ENCODE measurements around the gene RPL37. TPM values are rescaled to one million over a fixed set of nuclear protein-coding genes. Genes with fewer than 3 reads are reported as not detected.

The RPL37 gene
- total and polyA plus RNA-seq, 4 donors: 40.5 to 1,326 (median 722) TPM

DNA sequence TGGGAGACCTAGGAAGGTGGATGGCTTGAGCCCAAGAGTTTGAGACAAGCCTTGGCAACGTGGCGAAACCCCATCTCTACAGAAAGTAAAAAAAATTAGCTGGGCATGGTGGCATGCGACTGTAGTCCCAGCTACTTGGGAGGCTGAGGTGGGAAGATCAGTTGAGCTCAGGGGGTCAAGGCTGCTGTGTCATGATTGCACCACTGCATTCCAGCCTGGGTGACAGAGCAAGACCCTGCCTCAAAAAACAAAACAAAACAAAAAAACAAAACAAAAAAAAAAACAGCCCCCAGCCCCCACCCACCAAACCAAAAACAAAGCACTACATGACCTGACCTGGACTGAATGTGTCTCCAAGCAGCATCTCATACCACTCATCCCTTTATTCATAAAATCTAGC, 40.9 kb upstream of the RPL37 start:
- Histone ChIP-seq H3K4me3 (ENCODE audit: low read depth in 1 of 3, low read length in 3 of 3) (no peak overlapping the region), H3K27me3 (ENCODE audit: control insufficient read depth in 4 of 4, insufficient read depth in 4 of 4, low read length in 3 of 4) (no peaks in the 10 kb centered on the region), H3K4me1 (ENCODE audit: control insufficient read depth in 4 of 4, insufficient read depth in 4 of 4, low read length in 3 of 4) (no peaks in the 10 kb centered on the region), H3K27ac (ENCODE audit: low read depth in 1 of 2, low read length in 2 of 2) (no peak overlapping the region), H3K36me3 (ENCODE audit: control insufficient read depth in 4 of 4, insufficient read depth in 3 of 4, low read depth in 1 of 4, low read length in 3 of 4) (no peaks in the 10 kb centered on the region), H3K9ac (ENCODE audit: low read depth in 1 of 2, low read length in 2 of 2) (no peak overlapping the region), H3K9me3 (ENCODE audit: control insufficient read depth in 4 of 4, low read length in 3 of 4) (no peaks in the 10 kb centered on the region)
- TF ChIP-seq EGR1 (IDR thresholded peaks at IDR 0.05; ENCODE audit: low read depth in 2 of 2) (no peak), RAD21 (IDR thresholded peaks at IDR 0.05) (no peak), RXRA (IDR thresholded peaks at IDR 0.05) (no peak), SP1 (IDR thresholded peaks at IDR 0.05) (no peak), TAF1 (conservative IDR thresholded peaks at IDR 0.05) (no peak), FOXA2 (IDR thresholded peaks at IDR 0.05) (no peak), GABPA (IDR thresholded peaks at IDR 0.05 in 1 of 2, conservative IDR thresholded peaks at IDR 0.05 in 1 of 2) (no peak), NR2F2 (IDR thresholded peaks at IDR 0.05) (no peak), HNF4G (IDR thresholded peaks at IDR 0.05) (no peak)
- TF ChIP-seq, protein P1, sequence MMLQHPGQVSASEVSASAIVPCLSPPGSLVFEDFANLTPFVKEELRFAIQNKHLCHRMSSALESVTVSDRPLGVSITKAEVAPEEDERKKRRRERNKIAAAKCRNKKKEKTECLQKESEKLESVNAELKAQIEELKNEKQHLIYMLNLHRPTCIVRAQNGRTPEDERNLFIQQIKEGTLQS (IDR thresholded peaks at IDR 0.05): no peak
- TF ChIP-seq, protein P2, sequence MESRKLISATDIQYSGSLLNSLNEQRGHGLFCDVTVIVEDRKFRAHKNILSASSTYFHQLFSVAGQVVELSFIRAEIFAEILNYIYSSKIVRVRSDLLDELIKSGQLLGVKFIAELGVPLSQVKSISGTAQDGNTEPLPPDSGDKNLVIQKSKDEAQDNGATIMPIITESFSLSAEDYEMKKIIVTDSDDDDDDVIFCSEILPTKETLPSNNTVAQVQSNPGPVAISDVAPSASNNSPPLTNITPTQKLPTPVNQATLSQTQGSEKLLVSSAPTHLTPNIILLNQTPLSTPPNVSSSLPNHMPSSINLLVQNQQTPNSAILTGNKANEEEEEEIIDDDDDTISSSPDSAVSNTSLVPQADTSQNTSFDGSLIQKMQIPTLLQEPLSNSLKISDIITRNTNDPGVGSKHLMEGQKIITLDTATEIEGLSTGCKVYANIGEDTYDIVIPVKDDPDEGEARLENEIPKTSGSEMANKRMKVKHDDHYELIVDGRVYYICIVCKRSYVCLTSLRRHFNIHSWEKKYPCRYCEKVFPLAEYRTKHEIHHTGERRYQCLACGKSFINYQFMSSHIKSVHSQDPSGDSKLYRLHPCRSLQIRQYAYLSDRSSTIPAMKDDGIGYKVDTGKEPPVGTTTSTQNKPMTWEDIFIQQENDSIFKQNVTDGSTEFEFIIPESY (IDR thresholded peaks at IDR 0.05): no peak
- TF ChIP-seq, protein P3, sequence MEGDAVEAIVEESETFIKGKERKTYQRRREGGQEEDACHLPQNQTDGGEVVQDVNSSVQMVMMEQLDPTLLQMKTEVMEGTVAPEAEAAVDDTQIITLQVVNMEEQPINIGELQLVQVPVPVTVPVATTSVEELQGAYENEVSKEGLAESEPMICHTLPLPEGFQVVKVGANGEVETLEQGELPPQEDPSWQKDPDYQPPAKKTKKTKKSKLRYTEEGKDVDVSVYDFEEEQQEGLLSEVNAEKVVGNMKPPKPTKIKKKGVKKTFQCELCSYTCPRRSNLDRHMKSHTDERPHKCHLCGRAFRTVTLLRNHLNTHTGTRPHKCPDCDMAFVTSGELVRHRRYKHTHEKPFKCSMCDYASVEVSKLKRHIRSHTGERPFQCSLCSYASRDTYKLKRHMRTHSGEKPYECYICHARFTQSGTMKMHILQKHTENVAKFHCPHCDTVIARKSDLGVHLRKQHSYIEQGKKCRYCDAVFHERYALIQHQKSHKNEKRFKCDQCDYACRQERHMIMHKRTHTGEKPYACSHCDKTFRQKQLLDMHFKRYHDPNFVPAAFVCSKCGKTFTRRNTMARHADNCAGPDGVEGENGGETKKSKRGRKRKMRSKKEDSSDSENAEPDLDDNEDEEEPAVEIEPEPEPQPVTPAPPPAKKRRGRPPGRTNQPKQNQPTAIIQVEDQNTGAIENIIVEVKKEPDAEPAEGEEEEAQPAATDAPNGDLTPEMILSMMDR (IDR thresholded peaks at IDR 0.05; ENCODE audit: low read depth, low read length, missing input control): no peak
- WGBS: 76% methylated on average over 3 of the region's 3 CpGs
- DNase-seq (ENCODE audit: low spot score): no peak

DNA sequence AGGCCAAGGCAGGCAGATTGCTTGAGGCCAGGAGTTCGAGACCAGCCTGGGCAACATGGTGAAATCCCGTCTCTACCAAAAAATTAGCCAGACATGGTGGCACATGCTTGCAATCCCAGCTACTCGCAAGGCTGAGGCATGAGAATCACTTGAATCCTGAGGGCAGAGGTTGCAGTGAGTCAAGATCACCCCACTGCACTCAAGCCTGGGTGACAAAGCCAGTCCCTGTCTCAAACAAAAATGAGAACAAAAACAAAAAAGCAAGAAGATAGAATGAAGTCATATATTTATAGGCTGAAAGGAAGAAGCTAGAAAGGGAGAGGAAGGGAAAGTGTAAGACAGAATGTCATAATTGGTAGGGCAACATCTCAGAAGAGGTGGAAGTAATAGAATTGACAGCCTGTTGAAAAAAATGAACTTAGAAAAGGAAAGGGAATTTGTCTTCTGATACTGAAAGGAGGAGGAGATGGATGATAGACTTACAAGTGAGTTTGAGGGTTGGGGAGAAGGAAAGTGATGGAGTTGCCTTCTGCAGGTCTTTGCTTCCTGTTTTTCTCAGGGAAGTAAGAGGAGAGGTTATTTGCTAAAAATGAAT, 38.4 kb upstream of the RPL37 start:
- TF ChIP-seq YY1 (IDR thresholded peaks at IDR 0.05): no peak
- no peak for TF ChIP-seq FOXA1 (IDR thresholded peaks at IDR 0.05)
- no peak for TF ChIP-seq HNF4A (conservative IDR thresholded peaks at IDR 0.05)
- TF ChIP-seq SP1 (IDR thresholded peaks at IDR 0.05): no peak
- TF ChIP-seq FOXA2 (IDR thresholded peaks at IDR 0.05): no peak
- TF ChIP-seq, protein P3 (IDR thresholded peaks at IDR 0.05; ENCODE audit: low read depth, low read length, missing input control): no peak
- TF ChIP-seq, protein P4, sequence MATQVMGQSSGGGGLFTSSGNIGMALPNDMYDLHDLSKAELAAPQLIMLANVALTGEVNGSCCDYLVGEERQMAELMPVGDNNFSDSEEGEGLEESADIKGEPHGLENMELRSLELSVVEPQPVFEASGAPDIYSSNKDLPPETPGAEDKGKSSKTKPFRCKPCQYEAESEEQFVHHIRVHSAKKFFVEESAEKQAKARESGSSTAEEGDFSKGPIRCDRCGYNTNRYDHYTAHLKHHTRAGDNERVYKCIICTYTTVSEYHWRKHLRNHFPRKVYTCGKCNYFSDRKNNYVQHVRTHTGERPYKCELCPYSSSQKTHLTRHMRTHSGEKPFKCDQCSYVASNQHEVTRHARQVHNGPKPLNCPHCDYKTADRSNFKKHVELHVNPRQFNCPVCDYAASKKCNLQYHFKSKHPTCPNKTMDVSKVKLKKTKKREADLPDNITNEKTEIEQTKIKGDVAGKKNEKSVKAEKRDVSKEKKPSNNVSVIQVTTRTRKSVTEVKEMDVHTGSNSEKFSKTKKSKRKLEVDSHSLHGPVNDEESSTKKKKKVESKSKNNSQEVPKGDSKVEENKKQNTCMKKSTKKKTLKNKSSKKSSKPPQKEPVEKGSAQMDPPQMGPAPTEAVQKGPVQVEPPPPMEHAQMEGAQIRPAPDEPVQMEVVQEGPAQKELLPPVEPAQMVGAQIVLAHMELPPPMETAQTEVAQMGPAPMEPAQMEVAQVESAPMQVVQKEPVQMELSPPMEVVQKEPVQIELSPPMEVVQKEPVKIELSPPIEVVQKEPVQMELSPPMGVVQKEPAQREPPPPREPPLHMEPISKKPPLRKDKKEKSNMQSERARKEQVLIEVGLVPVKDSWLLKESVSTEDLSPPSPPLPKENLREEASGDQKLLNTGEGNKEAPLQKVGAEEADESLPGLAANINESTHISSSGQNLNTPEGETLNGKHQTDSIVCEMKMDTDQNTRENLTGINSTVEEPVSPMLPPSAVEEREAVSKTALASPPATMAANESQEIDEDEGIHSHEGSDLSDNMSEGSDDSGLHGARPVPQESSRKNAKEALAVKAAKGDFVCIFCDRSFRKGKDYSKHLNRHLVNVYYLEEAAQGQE (IDR thresholded peaks at IDR 0.05): no peak
- TF ChIP-seq, protein P2 (IDR thresholded peaks at IDR 0.05): no peak
- no peak for TF ChIP-seq HNF4G (IDR thresholded peaks at IDR 0.05)
- TF ChIP-seq, protein P1 (IDR thresholded peaks at IDR 0.05): no peak
- TF ChIP-seq RXRA (IDR thresholded peaks at IDR 0.05): no peak
- TF ChIP-seq, protein P5, sequence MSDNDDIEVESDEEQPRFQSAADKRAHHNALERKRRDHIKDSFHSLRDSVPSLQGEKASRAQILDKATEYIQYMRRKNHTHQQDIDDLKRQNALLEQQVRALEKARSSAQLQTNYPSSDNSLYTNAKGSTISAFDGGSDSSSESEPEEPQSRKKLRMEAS (IDR thresholded peaks at IDR 0.05): no peak
- TF ChIP-seq GABPA (IDR thresholded peaks at IDR 0.05 in 1 of 2, conservative IDR thresholded peaks at IDR 0.05 in 1 of 2): no peak
- no peak for TF ChIP-seq EGR1 (IDR thresholded peaks at IDR 0.05; ENCODE audit: low read depth in 2 of 2)
- TF ChIP-seq JUND (IDR thresholded peaks at IDR 0.05): no peak
- no peak for TF ChIP-seq RAD21 (IDR thresholded peaks at IDR 0.05)
- no peak for TF ChIP-seq NR2F2 (IDR thresholded peaks at IDR 0.05)
- TF ChIP-seq TAF1 (conservative IDR thresholded peaks at IDR 0.05): no peak
- H3K9me3 ChIP-seq (ENCODE audit: control insufficient read depth in 4 of 4, low read length in 3 of 4): no peaks in the 10 kb centered on the region
- H3K27me3 ChIP-seq (ENCODE audit: control insufficient read depth in 4 of 4, insufficient read depth in 4 of 4, low read length in 3 of 4): no peaks in the 10 kb centered on the region
- H3K4me1 ChIP-seq (ENCODE audit: control insufficient read depth in 4 of 4, insufficient read depth in 4 of 4, low read length in 3 of 4): no peaks in the 10 kb centered on the region
- H3K36me3 ChIP-seq (ENCODE audit: control insufficient read depth in 4 of 4, insufficient read depth in 3 of 4, low read depth in 1 of 4, low read length in 3 of 4): no peaks in the 10 kb centered on the region
- WGBS: 91% methylated on average over 3 of the region's 3 CpGs
- H3K27ac ChIP-seq (ENCODE audit: low read depth in 1 of 2, low read length in 2 of 2): no peak overlapping the region
- no peak overlapping the region for H3K9ac ChIP-seq (ENCODE audit: low read depth in 1 of 2, low read length in 2 of 2)
- DNase-seq (ENCODE audit: low spot score): no peak
- no peak overlapping the region for H3K4me3 ChIP-seq (ENCODE audit: low read depth in 1 of 3, low read length in 3 of 3)

Measured in liver (tissue), 9 donors.